AG04449 (cell line): ENCODE results near the gene JAKMIP2.
"Not testable (repeated sequence)": the region's sequence is repeated elsewhere in the genome, so short reads cannot be mapped to it uniquely, and the experiment has no call there.

Experiments
- CTCF ChIA-PET: fragments of 350-600 bp; formaldehyde crosslinking; extraction: SDS; loops from one replicate; lab custom pipeline; 2021; ENCODE audit warnings: antibody characterized with exemption; lab: Yijun Ruan, JAX
- POLR2A ChIA-PET: fragments of 400-600, 350-600 bp; formaldehyde crosslinking; extraction: SDS; loops from one replicate; lab custom pipeline; 2020; ENCODE audit warnings: antibody characterized with exemption, inconsistent platforms; lab: Yijun Ruan, JAX
- DNase-seq: peaks from one replicate; pipeline ENCODE4 v3.0.0-alpha.2; 2010; ENCODE audit warnings: low read depth, low spot score
- H3K4me3 ChIP-seq: 2 replicates; pipeline ENCODE4 v1.5.1; 2011; ENCODE audit warnings: low read depth, mild to moderate bottlenecking, control low read depth, low read length
- TF ChIP-seq, protein P1 (sequence below): IDR thresholded peaks from one replicate; pipeline ENCODE4 v1.5.1; 2011; ENCODE audit warnings: mild to moderate bottlenecking, moderate library complexity, low read length, control low read depth, inconsistent platforms; ENCODE audit not compliant: insufficient read depth; ENCODE audit errors: missing control alignments

Gene JAKMIP2

DNA sequence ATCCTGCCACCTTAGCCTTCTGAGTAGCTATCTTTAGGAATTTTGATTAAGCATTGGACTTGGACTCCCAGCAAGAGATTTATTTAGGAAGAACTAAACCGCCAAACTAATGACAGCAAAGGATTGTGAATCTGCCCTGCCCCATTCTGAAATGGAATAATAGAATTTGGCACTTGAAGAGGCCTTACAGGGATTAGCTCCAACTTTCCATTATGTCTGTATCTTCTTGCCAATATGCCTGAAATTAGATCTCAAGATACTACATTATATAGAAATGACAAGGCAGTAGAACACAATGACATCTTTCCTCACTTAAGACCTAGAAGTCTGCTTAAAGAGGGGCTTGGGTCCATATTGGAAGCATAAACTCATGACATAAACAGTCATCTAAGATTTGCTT lies 195.7 kb downstream of the JAKMIP2 start:
- ChIA-PET CTCF (interaction anchor here (0.8 to 1.8 kb wide), 2 partner anchors 9 to 12 kb away, joined by 3 to 16 read pairs; no protein-coding TSS in a partner anchor), POLR2A (no interaction called here)
- no peak for DNase-seq
- TF ChIP-seq, protein P1, sequence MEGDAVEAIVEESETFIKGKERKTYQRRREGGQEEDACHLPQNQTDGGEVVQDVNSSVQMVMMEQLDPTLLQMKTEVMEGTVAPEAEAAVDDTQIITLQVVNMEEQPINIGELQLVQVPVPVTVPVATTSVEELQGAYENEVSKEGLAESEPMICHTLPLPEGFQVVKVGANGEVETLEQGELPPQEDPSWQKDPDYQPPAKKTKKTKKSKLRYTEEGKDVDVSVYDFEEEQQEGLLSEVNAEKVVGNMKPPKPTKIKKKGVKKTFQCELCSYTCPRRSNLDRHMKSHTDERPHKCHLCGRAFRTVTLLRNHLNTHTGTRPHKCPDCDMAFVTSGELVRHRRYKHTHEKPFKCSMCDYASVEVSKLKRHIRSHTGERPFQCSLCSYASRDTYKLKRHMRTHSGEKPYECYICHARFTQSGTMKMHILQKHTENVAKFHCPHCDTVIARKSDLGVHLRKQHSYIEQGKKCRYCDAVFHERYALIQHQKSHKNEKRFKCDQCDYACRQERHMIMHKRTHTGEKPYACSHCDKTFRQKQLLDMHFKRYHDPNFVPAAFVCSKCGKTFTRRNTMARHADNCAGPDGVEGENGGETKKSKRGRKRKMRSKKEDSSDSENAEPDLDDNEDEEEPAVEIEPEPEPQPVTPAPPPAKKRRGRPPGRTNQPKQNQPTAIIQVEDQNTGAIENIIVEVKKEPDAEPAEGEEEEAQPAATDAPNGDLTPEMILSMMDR = no peak
- H3K4me3 ChIP-seq = no peak overlapping the region

DNA sequence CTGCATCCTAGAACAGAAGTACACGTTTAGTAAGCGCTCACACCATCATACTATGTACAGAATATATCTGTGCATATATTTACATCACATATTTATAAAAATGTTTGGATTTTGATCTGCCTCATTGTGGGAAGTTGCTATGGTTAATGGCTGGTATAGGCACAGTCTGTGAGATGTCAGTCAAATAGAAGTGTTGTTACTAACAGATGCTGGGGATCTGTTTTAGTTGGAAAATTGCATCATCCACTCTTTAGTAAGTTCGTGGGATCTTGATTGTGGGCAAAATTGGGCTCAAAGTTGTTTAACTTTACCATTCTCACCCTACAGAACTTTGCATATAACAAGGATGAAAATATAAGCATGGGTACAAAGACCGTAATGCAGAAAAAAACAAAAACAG lies 196.3 kb downstream of the JAKMIP2 start:
- no peak overlapping the region for H3K4me3 ChIP-seq
- TF ChIP-seq, protein P1 = no peak
- ChIA-PET CTCF (interaction anchor here (0.8 to 1.8 kb wide), 2 partner anchors 8 to 11 kb away, joined by 3 to 16 read pairs; no protein-coding TSS in a partner anchor), POLR2A (no interaction called here)
- no peak for DNase-seq

DNA sequence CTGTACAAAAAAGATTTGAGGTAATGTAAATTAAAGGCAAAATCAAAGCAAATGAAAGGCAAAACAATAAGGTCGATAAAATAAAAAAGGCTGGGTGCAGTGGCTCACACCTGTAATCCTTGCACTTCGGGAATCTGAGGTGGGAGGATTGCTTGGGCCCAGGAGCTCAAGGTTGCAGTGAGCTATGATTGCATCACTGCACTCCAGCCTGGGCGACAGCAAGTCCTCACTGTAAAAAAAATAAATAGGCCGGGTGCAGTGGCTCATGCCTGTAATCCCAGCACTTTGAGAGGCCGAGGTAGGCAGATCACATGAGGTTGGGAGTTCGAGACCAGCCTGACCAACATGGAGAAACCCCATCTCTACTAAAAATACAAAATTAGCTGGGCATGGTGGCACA lies 200.3 kb downstream of the JAKMIP2 start:
- CTCF ChIA-PET = interaction anchor here (0.9 to 1.3 kb wide), 4 partner anchors 118 to 393 kb away, joined by 3 to 5 read pairs (median 3); no protein-coding TSS in a partner anchor
- DNase-seq, H3K4me3 ChIP-seq, POLR2A ChIA-PET: not testable (repeated sequence)

DNA sequence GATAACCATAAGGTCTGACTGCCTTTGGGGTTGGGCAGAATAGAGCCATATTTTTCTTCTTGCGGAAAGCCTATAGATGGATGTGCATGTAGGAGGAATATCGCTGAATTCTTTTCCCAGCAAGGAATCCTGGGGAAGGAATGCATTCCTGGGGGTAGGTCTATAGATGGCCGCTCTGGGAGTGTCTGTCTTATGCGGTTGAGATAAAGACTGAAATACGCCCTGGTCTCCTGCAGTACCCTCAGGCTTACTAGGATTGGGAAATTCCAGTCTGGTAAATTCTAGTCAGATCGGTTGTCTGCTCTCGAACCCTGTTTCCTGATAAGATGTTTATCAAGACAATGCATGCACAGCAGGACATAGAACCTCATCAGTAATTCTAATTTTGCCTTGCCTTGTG lies 202.1 kb downstream of the JAKMIP2 start:
- H3K4me3 ChIP-seq, POLR2A ChIA-PET, DNase-seq: not testable (repeated sequence)
- CTCF ChIA-PET = interaction anchor here (3.0 to 7.1 kb wide), 5 partner anchors 15 to 356 kb away, joined by 10 to 78 read pairs (median 45); no protein-coding TSS in a partner anchor

DNA sequence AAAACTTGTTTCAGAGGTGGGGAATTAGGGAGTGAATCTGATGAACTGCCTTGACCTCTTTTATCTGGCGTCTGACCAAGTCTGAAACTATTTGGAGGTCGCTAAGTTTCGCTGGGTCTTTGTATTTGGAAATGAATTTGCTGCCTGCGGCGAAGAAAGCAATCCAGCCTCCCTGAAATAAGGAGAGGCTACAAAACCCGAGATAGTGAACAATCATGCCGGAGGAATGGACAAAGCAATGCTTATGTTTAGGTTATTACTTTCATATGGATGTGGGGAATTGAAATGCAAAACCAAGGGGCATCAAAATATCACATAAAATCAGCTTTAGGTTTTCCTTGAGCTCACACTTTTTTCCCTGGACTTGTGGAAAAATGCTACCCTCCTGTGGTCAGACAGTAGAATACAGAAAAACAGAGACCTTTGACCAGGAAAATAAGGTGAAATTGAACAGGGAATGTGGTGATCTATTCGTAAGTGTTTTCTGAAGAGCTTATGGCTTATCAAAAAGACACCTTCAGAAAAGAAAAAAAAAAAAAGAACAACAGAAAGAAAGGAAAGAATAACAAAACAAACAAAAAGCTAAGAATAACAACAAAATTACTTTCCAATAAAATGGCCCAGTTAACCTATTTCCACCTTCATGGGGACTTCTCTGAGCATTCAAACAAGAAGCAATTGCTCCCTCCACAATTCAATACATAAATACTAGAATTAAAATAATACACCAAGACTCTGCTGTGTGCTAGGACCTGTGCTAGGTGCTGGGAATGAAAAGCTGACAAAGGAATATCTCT lies 204.1 kb downstream of the JAKMIP2 start:
- POLR2A ChIA-PET = interaction anchor here (0.5 to 0.6 kb wide), 2 partner anchors 16 to 167 kb away, joined by 3 to 5 read pairs; no protein-coding TSS in a partner anchor
- no peak overlapping the region for H3K4me3 ChIP-seq
- CTCF ChIA-PET = interaction anchor here (0.6 to 7.1 kb wide), 73 partner anchors 9 to 1141 kb away, joined by 3 to 78 read pairs (median 4); partner anchors contain the start of gene STK32A
- TF ChIP-seq, protein P1 = peak; percentile 44
- DNase-seq = no peak

DNA sequence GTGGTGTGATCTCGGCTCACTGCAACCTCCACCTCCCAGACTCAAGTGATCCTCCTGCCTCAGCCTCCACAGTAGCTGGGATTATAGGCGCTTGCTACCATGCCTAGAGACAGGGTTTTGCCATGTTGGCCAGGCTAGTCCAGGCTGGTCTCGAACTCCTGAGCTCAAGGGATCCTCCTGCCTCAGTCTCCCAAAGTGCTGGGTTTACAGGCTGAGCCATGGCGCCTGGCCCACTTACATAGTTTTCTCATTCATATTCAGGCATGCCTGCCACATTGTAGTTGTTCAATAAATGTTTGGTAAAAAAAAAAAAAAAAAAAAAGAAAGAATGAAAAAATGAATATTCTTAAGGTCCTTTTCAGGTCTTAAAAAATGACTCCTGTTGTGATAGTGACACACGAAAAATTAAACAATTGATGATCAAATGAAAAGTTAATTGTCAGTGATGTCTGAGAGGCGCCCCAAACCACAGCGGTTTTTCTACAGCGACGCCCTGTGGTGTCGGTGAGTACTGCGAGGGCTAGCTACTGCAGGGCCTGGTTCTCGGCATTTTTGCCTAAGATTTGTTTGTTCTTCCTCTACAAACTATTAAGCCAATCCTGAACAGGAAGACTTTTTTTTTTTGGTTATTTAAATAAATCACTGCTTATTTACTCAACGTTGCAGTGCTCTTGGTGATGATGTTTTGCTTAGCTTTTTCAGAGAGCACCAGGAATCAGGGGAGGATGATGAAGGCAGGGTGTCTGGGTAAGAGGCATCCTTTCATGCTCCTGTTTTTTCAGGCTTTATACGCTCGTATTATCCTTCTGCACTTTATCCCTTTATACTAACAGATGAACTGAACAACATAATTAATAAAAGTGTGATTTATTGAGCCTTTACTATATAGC lies 205.6 kb downstream of the JAKMIP2 start:
- DNase-seq = no peak
- TF ChIP-seq, protein P1 = peak; percentile 81
- no peak overlapping the region for H3K4me3 ChIP-seq
- ChIA-PET CTCF (interaction anchor here (0.6 to 7.1 kb wide), 40 partner anchors 8 to 1108 kb away, joined by 3 to 78 read pairs (median 6); no protein-coding TSS in a partner anchor), POLR2A (no interaction called here)
